Measurements from ENCODE around the gene PRRT1.
A peak's percentile ranks its signal among the peaks of the same experiment; 100 is the strongest.
"Not testable (repeated sequence)": the region's sequence is repeated elsewhere in the genome, so short reads cannot be mapped to it uniquely, and the experiment has no call there.

PRRT1 gene

DNA sequence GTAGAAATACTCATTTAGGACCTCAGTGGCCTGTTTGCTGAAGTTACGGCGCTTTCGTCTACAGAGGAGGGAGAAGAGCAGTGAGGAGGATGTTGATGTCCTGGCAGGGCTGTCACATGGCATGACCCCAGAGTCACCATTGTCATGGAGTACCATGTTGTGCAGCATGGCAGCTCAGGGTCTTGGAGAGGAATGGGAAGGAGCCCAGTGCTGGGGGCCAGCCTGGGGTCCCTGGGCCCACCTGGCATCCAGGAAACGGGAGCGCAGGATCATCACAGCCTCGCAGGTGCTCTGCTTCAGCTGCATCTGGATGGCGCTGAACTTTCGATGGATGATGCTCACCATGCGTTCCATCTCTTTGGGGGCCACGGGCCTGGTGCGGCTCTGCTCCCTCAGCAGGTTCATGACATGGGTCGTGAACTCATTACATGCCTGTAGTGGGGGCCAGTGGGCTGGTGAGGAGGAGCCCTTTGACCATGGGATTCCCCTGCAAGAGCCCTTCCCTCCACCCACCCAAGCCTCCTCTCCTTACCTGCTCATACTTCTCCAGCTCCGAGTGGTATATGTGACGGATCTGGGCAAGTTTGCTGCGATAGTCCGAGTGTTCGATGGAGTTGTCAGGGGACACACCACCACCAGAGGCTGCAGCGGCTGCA, 36.1 kb upstream of the PRRT1 start:
- not testable (repeated sequence) for DNase-seq

DNA sequence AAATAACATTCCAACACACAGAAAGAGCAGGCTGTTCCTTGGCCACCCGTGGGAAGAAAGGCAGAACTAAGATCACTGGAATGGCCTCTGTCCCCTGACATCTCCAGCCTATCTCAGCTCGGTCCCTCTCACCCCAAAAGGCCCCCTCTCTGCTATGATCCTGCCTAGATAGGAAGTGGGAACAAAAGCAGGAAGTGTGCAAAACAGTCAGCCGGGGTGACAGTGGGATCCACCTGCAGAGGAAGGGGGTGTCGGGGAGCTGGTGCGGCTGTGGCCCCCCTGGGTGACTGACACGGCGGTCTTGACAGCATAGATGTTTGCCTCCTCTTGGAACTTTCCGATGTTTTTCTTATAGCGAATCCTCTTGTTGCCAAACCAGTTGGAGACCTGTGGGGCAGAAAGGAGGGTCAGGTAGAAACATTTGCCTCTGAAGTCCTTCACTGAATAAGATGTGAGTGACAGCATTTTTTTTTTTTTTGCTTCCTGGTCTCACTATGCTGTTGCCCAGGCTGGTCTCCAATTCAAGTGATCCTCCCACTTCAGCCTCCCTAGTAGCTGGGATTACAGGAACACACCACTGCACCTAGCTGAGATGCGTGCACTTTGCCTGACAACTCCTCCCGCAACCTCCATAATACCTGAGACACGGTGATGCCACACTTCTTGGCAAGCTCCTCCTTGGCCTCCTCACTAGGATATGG, 35.4 kb upstream of the PRRT1 start:
- DNase-seq, result no peak

DNA sequence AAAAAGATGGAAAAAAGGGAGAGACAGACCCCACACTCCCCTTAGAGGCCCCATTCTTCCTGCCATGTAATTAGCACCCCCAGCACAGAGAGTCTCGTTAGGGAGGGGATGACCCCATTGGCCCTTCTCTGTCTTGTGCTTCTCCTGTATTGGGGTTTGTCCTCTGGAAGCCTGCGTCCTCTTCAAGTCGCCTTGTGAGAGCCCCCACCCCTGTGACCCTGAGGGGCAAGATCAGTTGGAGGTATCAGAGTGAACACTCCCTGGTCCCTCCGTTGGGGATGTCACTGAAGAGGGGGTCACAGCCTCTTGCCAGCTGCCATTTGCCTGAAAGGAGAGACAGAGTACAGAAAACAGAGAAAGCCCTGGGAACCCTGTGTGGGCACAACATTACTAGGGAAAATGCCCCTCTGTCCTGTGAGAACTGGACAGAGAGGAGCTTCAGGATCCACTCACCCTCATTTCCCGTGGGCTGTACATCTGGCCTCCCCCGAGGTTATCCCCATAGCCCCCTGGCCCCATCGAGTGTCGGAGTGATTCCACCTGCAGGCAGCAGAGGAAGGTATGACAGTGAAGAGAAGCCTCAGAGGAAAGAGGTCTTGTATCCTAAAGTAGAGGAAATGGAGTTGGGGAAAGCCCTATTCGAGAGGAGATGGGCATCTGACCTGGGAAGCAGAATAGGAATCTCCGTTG, 34.6 kb upstream of the PRRT1 start:
- DNase-seq, result not testable (repeated sequence)

DNA sequence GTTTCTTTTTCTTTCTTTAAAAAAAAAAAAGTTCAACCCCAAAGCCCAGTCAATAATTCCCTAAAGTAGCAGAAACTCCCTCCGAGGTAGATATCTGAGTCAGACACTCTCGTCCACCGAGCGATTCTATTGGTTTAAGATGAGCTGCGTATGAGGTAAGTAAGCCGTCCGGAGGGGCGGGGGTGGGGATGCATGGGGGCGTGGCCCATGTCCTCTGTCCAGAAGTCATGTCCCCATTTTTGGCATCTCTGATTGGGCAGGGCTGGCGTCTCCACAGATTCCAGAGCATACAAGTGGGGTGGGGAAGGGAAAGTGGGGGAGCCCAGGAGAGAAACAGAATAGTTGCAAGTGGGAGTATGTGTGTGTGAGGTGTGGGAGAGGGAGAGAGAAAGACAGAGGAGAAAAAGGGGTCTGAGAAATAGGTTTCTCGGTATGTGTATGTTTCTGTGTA, 34.0 kb upstream of the PRRT1 start:
- DNase-seq, result peak; percentile 77

GRCh38 chr6:32184084-32184640, 32.4 kb upstream of the PRRT1 start, which contains the start of gene AGER:
Gene AGER (minus strand): TSS chr6:32184253. CDS start chr6:32184222, 31 bp downstream.
- DNase-seq, result no peak

DNA sequence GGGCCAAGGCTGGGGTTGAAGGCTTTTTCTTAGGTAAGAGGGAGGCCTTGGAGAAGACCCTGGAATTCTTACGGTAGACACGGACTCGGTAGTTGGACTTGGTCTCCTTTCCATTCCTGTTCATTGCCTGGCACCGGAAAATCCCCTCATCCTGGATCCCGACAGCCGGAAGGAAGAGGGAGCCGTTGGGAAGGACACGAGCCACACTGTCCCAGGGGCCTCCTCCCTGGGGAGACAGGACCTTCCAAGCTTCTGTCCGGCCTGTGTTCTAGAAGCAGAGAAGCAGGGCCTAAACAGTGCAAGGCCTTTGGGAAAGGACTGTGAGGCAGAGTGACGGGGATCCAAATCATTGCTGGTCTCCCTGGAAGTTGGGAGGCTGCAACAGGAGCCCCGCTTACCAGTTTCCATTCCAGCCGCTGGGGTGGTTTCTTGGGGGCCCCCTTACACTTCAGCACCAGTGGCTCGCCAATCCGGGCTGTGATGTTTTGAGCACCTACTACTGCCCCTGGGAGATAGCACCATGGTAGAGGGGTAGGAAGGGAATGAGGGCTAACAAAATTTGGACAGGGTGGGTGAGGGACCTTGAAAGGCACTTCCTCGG, 31.8 kb upstream of the PRRT1 start:
- no peak for DNase-seq

DNA sequence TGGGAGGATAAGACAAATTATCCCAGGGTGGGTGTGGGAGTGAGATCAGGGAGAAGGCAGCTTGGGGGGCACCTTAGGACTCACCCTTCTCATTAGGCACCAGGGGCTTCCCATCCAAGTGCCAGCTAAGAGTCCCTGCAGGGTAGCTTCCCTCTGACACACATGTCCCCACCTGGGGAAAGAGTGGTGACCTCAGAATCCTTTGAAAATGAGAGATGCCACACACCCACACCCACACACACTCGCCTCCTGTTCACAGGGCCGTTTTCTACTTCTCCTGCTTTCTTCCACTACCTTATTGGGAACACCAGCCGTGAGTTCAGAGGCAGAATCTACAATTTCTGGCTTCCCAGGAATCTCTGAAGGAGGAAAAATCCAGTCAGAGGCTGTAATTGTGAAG, 31.3 kb upstream of the PRRT1 start:
- DNase-seq, result no peak

GRCh38 chr6:32182555-32182981, 30.8 kb upstream of the PRRT1 start:
- DNase-seq, result no peak

DNA sequence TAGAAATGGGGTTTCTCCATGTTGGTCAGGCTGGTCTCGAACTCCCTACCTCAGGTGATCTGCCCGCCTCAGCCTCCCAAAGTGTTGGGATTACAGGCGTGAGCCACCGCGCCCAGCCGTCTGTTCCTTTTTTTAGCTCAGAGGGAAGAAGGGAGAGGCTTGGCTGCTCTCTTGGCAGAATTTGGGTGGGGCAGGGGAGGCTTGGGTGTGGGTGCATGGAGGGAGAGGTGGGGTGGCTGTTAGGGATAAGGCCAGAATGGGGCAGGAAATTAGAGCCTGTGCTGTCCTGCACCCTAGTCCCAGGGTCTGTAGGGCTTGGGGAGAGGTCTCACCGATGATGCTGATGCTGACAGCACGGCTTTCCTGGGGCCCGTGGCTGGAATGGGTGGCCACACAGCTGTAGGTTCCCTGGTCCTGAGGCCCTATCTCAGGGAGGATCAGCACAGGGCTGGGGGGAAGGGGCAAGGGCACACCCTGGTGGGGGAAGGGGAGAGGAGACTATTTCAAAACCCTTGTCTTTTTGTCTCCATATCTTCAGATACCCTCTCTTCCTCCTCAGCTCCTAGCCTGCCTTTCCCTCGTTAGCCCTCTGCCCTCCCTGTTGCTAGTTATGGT, 30.3 kb upstream of the PRRT1 start:
- no peak for DNase-seq

DNA sequence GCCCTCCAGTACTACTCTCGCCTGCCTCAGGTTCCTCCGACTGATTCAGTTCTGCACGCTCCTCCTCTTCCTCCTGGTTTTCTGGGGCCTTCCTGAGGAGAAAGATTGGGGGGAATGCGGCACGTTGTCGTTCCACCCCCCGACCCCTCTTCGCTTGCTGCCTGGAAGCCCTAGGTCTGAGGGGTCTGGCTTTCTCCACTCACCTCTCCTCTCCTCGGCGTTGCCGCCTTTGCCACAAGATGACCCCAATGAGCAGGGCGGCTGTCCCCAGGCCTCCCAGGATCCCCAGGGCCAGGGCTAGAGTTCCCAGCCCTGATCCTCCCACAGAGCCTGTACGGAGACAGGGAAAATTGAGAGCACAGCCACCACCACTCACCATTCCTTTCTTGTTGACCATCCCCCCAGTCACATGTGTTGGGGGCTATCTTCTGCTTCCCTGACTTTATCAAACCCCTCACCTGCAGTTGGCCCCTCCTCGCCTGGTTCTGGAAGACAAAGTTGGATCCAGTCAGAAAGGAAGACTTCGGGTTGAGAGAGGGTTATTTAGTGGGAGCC, 29.5 kb upstream of the PRRT1 start:
- DNase-seq, result no peak

- no peak for DNase-seq
Observed at GRCh38 chr6:32179766-32180405, 28.1 kb upstream of the PRRT1 start.

DNA sequence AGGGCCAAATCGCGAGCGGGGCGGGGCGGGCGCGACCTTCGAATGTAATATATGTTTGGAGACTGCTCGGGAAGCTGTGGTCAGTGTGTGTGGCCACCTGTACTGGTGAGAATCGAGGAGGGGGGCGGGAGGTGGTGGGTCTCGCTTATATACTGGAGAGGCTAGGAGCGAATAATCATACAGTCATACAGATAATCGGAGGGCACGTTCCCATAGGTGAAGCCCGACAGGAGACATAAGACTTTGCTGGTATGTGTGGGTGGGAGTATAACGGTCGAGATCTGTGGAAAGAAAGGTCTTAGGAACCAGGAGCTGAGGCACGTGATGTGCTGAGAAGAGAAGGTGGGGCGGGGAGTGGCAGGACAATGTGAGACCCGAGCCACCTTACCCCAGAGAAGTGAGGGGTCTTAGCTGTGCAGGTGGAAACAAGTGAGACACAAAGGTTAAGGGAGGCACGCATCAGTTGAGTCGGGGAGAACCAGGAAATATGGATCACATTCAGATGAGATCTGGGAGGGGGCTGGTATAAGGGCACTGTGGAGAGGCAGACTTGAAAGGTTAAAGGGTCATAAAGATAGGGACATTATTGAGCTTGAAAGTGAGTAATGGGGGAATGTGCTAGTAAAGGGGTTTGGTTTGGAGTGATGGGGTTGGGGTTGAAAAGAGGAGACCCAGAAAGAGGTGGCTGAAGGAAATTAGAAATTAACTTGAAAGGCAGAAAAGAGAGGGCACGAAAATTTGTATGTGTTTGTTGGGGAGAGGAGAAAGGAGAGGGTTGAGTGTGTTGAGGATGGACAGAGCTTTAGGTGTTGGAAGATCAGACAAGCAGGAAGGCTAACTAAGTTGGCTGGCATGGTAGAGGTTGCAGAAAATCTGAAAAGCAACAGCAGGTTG, 27.1 kb upstream of the PRRT1 start:
- DNase-seq, result no peak

- DNase-seq, result peak; percentile 99
Observed at GRCh38 chr6:32177788-32178546, 26.2 kb upstream of the PRRT1 start, which contains the start of gene RNF5. Gene RNF5 (plus strand): TSS chr6:32178405. CDS start chr6:32178512, 107 bp downstream.

GRCh38 chr6:32177183-32177787, 25.5 kb upstream of the PRRT1 start:
- DNase-seq, result peak; percentile 56

GRCh38 chr6:32176476-32177182, 24.9 kb upstream of the PRRT1 start:
- DNase-seq, result no peak

GRCh38 chr6:32175711-32176475, 24.2 kb upstream of the PRRT1 start, which contains the start of gene AGPAT1:
Gene AGPAT1 (minus strand): TSS chr6:32176084. CDS start chr6:32171496, 4,588 bp downstream.
- peak; percentile 98 for DNase-seq

DNA sequence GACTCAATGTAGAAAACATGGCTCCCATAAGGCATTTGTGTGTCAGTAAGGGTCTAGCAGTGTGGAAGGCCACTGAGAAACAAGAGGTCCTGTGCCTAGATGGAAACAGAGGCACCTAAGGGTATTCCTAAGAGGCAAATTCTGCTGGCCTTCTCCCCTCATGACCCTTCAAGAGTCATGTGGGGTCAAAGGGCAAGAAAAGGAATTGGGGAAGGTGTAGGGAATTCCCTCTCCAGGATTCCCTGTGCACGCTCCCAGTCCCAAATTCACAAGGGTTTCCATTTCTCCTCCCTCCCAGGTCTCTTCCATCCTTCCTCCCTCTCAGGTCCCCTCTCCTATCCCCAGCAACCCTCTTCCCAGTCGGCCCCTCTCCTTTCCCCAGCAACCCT, 23.6 kb upstream of the PRRT1 start:
- DNase-seq, result no peak

- no peak for DNase-seq
Observed at GRCh38 chr6:32174416-32174815, 22.7 kb upstream of the PRRT1 start.

All from activated CD4-positive, alpha-beta T cell treated with anti-CD3 and anti-CD28 coated beads, Interleukin-2, amount 50 U/mL, for 16 hours (primary cell).